Epithelial cell of esophagus (primary cell): Measurements from ENCODE around the gene REPS1.

ENCODE experiments used
- DNase-seq: peaks from one replicate; pipeline ENCODE4 v3.0.0; 2010; ENCODE audit warnings: low read depth
- H3K4me3 ChIP-seq: 2 replicates; pipeline ENCODE4 v1.5.1; 2011; ENCODE audit warnings: mild to moderate bottlenecking, low read length, control low read depth
- TF ChIP-seq, protein P1 (sequence below): IDR thresholded peaks from 2 replicates; pipeline ENCODE4 v1.5.1; 2011; ENCODE audit warnings: low read depth, mild to moderate bottlenecking, low read length, control low read depth, inconsistent platforms; ENCODE audit not compliant: insufficient read depth; ENCODE audit errors: missing control alignments

The REPS1 gene, protein sequence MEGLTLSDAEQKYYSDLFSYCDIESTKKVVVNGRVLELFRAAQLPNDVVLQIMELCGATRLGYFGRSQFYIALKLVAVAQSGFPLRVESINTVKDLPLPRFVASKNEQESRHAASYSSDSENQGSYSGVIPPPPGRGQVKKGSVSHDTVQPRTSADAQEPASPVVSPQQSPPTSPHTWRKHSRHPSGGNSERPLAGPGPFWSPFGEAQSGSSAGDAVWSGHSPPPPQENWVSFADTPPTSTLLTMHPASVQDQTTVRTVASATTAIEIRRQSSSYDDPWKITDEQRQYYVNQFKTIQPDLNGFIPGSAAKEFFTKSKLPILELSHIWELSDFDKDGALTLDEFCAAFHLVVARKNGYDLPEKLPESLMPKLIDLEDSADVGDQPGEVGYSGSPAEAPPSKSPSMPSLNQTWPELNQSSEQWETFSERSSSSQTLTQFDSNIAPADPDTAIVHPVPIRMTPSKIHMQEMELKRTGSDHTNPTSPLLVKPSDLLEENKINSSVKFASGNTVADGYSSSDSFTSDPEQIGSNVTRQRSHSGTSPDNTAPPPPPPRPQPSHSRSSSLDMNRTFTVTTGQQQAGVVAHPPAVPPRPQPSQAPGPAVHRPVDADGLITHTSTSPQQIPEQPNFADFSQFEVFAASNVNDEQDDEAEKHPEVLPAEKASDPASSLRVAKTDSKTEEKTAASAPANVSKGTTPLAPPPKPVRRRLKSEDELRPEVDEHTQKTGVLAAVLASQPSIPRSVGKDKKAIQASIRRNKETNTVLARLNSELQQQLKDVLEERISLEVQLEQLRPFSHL

DNA sequence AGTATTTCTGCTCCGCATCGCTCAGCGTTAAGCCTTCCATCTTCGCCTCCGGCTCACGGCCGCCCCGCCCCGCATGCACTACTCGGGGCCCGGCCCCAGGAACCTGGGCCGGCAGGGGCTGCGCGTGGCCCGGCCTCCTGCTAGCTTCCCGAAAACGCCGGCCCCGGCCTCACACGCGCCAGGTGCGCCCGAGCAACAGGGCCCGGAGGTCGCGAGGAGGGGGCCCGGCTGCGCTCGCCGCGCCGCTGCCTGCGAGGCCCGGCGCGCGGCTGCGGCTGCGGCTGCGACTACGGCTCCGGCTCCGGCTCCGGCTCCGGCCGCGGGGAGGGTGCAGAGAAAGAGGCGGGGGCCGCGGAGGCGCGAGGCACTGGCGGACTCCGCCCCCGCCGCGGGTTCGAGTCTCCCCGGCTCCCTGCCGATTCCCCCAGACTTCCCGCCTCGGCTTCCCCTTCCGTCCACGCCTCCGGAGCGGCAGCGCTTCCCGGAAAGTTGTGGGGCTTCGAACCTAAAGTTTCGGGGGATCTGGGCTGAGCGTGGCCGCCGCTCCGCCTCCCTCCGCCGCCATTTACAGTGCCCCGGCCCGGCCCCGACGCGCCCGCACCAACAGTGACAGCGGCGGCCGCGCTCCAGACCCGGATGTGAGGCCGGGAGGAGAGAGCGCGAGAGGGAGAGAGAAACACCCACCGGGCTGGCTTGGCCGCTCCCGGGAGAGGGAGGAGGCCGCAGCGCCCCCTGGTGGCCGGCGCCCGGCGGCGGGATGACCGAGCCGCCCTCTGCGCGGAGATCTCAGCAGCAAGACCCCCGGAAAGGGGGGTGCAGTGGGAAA is at the start of gene REPS1:
TSS of gene REPS1 (minus strand) at position 611 of the 826 bp plus-strand sequence. CDS start at position 40, 571 bp downstream.
- peak; percentile 90 for DNase-seq
- TF ChIP-seq, protein P1, sequence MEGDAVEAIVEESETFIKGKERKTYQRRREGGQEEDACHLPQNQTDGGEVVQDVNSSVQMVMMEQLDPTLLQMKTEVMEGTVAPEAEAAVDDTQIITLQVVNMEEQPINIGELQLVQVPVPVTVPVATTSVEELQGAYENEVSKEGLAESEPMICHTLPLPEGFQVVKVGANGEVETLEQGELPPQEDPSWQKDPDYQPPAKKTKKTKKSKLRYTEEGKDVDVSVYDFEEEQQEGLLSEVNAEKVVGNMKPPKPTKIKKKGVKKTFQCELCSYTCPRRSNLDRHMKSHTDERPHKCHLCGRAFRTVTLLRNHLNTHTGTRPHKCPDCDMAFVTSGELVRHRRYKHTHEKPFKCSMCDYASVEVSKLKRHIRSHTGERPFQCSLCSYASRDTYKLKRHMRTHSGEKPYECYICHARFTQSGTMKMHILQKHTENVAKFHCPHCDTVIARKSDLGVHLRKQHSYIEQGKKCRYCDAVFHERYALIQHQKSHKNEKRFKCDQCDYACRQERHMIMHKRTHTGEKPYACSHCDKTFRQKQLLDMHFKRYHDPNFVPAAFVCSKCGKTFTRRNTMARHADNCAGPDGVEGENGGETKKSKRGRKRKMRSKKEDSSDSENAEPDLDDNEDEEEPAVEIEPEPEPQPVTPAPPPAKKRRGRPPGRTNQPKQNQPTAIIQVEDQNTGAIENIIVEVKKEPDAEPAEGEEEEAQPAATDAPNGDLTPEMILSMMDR = peak; percentile 44

DNA sequence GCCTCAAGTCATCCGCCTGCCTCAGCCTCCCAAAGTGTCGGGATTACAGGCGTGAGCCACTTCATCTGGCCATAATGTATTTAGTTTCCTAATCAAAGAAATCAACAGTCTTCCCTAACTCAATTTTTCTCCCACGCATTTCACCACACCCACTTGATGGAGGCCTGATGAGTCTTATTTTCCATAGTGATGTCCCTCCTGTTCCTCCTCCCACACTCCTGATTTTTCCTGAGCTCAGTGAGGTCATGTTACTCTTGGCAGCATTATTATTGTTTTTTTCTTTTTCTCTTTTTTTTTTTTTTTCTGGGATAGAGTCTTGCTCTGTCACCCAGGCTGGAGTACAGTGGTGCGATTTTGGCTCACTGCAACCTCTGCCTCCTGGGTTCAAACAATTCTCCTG is 49.4 kb upstream of the REPS1 start:
- no peak for DNase-seq
- TF ChIP-seq, protein P1 = no peak

More for the DNA sequence above, at the start of gene REPS1:
- H3K4me3 ChIP-seq = peak within 1 kb of the TSS; percentile 62

DNA sequence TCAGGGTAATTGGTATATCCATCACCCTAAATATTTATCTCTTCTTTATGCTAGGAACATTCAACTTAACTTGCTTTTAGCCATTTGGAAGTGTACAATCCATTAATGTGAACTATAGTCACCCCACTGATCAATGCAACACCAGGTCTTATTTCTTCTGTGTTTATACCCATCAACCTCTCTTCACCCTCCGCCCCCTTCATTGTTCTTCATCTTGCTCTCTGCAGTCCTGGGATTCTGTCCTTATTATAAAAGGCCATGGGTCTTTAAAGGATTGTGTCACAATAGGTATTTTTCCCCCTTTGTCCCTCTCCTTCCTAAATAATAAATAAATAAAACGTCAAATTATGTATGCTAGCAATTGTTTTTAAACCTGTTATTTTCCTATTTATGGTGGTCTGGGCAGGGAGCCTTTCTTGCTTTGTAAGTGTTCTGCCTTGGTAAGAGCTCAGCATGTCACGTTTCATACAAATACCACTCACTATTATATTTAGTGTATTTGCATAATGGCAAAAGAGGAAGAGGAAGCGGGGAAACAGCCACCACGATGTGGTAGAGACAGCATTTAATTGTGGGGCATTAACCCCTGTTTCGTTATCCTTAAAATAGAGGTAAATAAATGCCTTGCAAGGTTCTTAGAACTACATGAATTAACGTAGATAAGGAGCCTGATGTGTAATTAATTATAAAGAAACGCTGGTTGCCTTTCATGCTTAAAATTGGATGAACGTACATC is 42.3 kb upstream of the REPS1 start:
- TF ChIP-seq, protein P1 = no peak
- no peak for DNase-seq
- peak overlapping the region; percentile 80 for H3K4me3 ChIP-seq

More for the DNA sequence above, 49.4 kb upstream of the REPS1 start:
- H3K4me3 ChIP-seq = no peak overlapping the region

DNA sequence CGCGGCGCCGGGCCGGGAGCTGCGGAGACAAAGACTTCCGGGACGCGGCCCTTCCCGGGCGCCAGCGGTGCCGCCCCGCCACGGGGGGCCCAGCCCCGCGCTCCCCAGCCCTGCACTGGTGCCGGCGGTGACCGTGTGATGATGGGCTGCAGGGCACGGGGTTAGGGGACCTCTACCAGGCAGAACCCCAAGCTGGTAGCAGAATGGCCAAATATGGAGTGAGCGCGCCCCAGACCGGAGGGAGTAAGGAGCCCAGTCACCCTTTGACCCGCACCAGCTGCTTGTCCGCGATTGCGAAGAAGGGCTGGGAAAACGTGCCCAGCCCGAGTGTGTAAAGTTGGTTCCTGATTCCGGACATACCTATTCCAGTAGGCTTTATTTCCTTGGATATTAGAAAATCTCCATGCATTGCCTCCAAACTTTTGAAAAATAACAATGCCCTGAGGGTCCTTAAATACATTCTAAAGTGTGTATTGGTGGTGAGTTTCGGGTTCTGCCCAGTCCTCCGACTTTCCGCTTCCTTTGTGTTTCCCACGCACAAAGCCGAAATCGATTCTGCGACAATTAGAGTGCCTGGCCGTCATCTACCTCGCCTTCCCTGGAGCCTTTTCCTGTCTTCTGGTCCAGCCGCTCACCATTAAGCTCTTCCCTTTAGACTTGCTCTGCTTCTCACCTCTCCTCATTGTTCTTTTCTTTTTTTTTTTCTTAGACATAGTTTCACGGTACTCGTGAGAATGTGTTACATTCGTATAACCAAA is 41.6 kb upstream of the REPS1 start:
- H3K4me3 ChIP-seq = peak overlapping the region; percentile 80
- DNase-seq = peak; percentile 22
- TF ChIP-seq, protein P1 = no peak

DNA sequence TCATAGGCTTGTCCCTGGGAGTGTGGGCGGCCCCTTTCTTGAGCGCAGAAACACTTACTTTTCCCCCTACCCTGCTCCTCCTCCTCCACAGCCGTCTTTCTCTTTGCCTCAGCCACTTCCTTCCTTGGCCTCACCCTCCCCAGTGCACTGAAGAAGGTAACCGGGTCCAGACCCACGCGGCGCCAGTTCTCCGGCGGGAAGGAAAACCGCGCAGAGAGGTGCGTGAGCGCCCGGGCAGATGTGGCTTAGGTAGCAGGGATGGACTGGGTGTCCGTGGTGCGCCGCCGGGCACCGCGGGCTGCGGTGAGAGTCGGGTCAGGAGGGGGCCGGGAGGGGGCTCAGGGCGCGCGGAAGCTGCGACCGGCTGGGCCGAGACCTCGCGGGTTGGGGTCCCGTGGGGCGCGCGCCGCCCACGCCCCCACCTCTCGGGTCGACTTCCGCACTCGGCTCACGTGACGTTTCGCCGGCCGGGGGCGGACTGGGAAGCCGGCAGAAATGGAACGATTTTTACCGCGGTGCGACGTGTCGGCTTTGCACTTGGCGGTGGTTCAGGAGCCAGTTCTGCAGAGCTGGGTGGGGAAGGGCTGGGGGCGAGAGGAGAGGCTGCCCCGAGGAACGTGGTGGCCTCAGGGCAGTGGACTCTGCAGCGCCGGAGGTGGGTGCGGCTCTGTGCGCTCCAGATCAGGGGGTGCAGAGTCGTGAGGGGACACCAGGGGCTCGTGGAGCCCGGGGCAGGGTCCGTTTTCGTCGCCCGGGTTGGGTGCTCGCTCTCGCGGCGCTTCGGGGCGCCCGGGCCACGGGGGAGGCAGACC is 40.8 kb upstream of the REPS1 start, which contains the start of gene ABRACL:
TSS of gene ABRACL (plus strand) at position 88 of the 812 bp plus-strand sequence. CDS start 5,416 bp downstream, outside the sequence.
- H3K4me3 ChIP-seq = peak within 1 kb of the TSS; percentile 80
- DNase-seq = peak; percentile 38
- TF ChIP-seq, protein P1 = no peak
